HUDEP-2 (cell line): Measurements from ENCODE around the gene CCDC148.
A peak's percentile ranks its signal among the peaks of the same experiment; 100 is the strongest.
"Not testable (repeated sequence)": the region's sequence is repeated elsewhere in the genome, so short reads cannot be mapped to it uniquely, and the experiment has no call there.

Source experiments
- DNase-seq, 76 experiments: peaks; one replicate each; lab custom pipeline; 2025; ENCODE audit not compliant: unreplicated experiment in 76 of 76; lab: John Stamatoyannopoulos, UW

Gene CCDC148

GRCh38 chr2:158484892-158485556, 28.5 kb upstream of the CCDC148 start:
- DNase-seq, result no peak

GRCh38 chr2:158482594-158482993, 26.0 kb upstream of the CCDC148 start:
- peak in 1 of 76 experiments; percentile 9 for DNase-seq

- DNase-seq, result no peak
Observed at GRCh38 chr2:158481116-158481515, 24.6 kb upstream of the CCDC148 start.

DNA sequence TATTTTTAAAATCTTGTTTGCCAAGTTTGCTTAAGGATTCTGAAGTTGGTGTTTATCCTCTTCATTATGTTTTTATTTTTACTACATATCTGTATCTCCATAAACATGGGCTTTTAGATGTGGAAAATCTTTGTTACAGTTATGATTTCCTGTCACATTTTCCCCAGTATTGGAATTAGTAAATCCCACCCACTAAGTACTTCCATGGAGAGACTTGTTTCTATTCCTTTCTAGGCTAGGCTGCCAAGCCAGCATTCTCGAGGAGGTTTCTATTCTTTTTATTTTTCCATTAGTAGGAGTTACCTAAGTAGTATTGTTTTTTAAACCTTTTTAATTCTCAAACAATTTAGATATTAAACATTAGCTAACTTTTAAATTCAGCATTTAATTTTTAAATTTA, 22.3 kb upstream of the CCDC148 start:
- DNase-seq, result no peak

DNA sequence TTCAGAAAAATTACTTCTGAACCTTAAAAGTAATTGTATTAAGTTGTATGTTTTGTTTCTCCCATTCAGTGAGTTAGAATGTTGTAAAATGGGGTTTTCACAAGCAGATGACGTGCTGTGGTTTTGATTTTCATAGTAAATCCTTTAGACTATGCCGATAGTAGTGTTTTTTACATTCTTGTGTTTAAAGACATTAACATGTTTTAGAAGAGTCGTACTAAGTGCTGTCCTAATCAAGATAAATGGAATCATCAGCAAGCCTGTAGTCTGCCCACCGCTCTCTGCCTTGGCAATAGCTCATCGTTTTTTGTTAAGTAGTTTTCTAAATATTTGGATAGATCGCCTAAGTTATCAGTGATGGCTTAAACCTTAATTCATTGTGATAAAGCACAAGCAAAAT, 21.7 kb upstream of the CCDC148 start:
- DNase-seq, result no peak

DNA sequence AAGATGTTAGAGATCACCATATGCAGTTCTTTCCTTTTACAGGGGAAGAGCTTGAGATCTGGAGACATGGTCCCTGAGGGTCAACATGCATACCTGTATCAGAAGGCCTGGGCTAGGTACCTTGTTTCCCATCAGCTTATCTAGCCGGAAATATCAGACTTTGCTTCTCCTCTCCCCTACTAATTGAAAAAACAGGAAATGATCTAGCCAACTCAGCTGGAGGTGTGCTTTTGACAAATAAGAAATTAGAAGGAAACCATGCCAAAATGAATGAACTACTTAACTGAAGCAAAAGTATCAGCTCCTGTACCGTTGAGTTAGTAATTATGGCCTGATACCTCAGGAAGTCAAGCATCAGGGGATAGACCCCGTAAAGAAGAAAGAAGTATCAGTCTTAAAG, 20.6 kb upstream of the CCDC148 start:
- no peak for DNase-seq

DNA sequence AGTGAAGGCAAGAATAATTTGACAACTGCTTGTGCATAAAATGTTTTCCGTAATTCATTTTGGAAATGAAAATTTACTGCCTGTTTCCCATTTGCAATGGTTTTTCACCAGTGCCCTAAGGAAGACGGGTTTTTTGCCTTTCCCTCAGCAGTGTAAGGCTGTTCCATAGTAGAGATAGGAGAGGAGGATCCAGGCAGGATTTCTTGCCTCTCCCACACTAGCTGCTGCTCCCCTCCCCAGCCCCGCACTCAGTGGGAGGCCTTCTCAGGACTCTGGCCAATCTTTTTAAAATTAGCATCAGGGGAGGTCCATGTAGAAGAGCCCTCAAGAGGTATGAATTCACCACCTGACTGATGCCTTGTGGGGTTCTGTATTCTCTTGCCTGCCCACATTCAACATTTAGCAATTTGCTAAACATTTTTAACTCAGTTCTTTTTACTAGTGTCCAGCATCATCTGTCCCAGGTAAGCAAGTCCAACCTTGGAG, 18.0 kb upstream of the CCDC148 start:
- DNase-seq, result not testable (repeated sequence)

- no peak for DNase-seq
Observed at GRCh38 chr2:158473719-158474392, 17.3 kb upstream of the CCDC148 start.

GRCh38 chr2:158473300-158473699, 16.7 kb upstream of the CCDC148 start:
- DNase-seq, result not testable (repeated sequence)

GRCh38 chr2:158472829-158473228, 16.3 kb upstream of the CCDC148 start:
- DNase-seq, result not testable (repeated sequence)

GRCh38 chr2:158467248-158467647, 10.7 kb upstream of the CCDC148 start:
- DNase-seq, result no peak

DNA sequence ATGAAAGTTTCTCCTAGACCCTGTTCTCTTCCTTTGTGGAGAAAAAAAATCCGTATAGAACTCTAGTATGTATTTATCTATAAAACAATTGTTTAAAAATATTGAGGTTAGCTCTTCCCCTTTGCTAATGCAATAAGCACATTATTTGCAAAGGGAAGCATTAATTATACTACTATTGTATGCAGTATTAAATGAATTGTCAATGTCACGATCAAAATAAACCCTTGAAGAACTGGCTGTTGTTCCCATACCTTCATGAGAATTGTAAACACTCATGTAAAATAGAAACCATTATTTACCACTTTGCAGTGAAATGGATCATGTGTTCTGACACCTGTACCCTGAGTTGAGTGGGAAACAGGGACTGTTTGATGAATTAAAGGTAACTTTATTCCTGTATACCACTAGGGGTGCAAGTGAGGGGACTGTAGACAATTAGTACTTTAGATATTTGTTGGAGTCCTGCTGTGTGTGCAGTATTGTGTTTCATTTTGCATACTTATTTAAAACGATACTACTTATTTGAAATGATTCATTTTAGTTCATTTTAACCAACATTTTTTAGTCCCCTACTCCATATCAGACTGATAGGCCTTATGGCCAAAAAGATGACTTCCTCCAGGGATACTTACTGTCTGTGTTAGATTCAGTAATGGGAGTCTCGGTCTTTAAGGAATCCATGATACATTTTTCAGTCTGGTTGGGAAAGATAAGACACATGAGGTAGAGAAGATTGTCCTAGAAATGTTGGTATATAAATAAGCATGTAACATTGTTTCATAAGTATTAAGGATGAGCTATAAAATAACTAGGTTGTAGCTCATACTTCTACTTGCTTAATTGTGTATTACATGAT, 8.1 kb upstream of the CCDC148 start:
- DNase-seq, result peak in 5 of 76 experiments; percentile 10 to 41 (median 10)

GRCh38 chr2:158463496-158464095, 7.0 kb upstream of the CCDC148 start:
- DNase-seq, result no peak

DNA sequence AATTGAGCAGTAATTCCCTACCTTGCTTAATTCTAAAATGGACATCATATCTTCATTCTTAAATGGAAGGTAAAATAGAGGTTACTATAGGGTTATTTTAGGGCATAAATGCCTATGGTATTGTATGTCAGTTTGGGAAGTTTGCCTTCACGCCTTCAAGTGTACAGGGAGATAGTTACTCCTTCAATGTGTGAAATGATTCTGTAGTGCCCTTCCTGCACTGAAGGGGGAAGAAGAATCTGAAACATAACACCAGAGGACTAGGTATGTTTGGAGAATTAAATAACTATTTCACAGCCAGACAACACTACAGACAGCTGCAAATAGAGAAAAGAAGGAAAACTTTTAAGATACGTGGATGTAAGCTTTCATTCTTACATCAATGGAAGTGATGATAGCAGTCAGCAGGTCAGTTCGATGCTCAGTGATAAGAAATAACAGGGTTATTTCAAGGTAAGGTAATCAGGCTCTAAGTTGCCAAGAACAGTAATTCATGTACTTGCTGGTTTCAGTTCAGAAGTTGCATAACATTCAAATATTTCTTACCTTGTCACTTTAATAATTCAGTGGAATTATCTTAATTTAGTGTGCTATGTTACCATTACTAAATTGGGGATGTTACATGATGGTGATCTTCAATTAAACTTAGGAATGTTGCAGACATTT, 4.2 kb upstream of the CCDC148 start:
- peak in 4 of 76 experiments; percentile 5 to 28 (median 5) for DNase-seq

DNA sequence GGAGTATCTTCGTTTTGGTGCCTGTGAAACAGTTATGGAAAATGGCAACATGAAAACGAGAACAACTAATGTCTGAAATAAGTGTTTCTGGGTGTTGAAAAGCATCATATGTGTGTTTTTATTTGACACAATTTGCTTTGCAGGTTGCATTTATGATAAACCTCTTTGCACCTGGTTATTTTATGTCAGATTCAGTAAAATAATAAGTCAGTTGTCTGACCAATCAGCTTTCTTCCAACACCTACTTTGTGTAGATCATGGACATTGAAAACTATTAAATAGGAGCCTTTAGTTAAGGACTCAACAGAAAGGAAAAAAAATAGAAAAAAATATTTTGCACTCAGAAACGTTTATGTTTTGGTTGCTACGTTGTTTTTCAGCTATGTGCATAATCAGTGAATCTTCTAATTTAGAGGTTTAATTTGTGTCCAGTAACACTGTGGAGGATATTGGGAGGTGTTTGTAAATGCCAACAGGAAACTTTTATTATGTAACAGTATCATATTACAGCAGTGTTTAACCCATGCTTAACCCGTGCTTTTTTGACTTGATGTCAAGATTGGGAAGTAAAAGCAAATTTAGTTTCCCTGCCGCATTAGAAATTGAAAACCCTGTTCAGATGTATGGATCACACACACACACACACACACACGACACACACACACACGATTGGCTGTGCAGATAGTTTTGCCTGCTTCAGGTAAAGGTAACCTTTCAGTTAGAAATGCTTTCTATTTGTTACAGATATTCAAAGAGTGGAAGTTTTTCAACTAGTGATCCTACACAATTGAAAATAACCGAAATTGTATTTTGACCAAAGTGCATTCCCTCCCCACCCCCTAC, 2.8 kb upstream of the CCDC148 start:
- peak in 1 of 76 experiments; percentile 1 for DNase-seq

DNA sequence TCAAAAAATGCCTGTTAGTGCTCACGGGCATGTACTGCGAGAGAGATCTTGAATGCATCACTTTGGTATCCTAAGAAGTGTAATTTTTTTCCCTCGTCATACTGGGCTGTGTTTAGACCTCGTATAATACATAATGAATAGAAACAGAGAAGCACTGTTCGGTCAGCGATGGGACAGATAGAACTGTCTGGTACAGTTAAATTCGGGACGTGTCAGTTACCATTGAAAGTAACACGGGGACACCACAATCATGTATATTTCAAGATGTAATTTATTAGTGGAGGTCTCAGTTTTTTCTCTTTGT, 2.0 kb upstream of the CCDC148 start:
- DNase-seq, result no peak

- peak in 57 of 76 experiments; percentile 12 to 76 (median 48) for DNase-seq
Observed at GRCh38 chr2:158457826-158458616, 1.5 kb upstream of the CCDC148 start.

GRCh38 chr2:158457092-158457825, 706 bp upstream of the CCDC148 start:
- DNase-seq, result peak in 54 of 76 experiments; percentile 4 to 74 (median 48)
